WTC11 (cell line): ENCODE results near the gene TNNI3K. TPM values are rescaled to one million over a fixed set of nuclear protein-coding genes. Genes with fewer than 3 reads are reported as not detected.

ENCODE experiments used
- ATAC-seq: fragments of 200-7000 bp; cut with Tn5 transposase; 2 replicates; pipeline ENCODE4 v1.10.0; 2021; ENCODE audit warnings: mild to moderate bottlenecking, moderate library complexity
- CTCF ChIA-PET: fragments of 300-600 bp; sonication (Branson Sonifier 250); formaldehyde crosslinking; loops from one replicate; lab custom pipeline; 2021; ENCODE audit warnings: antibody characterized with exemption; lab: Charles Lee
- POLR2A ChIA-PET: fragments of 350-600 bp; sonication (Branson Sonifier 250); formaldehyde crosslinking; loops from one replicate; lab custom pipeline; 2021; ENCODE audit warnings: antibody characterized with exemption; lab: Charles Lee
- DNase-seq: peaks from one replicate; pipeline ENCODE4 v3.0.0; 2021; ENCODE audit warnings: low spot score
- H3K27ac Mint-ChIP-seq: 2 replicates; pipeline ENCODE4 v1.8.0; 2021; ENCODE audit warnings: mixed read lengths
- H3K27me3 Mint-ChIP-seq: 2 replicates; pipeline ENCODE4 v1.8.0; 2021; ENCODE audit warnings: low read depth, mild to moderate bottlenecking, moderate library complexity, mixed read lengths
- H3K36me3 Mint-ChIP-seq: 2 replicates; pipeline ENCODE4 v1.8.0; 2021; ENCODE audit warnings: mixed read lengths
- H3K4me1 Mint-ChIP-seq: 2 replicates; pipeline ENCODE4 v1.8.0; 2022; ENCODE audit warnings: mixed read lengths
- H3K4me3 Mint-ChIP-seq: 2 replicates; pipeline ENCODE4 v1.8.0; 2021; ENCODE audit warnings: mild to moderate bottlenecking, moderate library complexity, mixed read lengths
- H3K9me3 Mint-ChIP-seq: 2 replicates; pipeline ENCODE4 v1.8.0; 2021; ENCODE audit warnings: mixed read lengths
- ATF2 ChIP-seq: sonication (generic); formaldehyde crosslinking; IDR thresholded peaks from 2 replicates; pipeline ENCODE4 v1.8.1; 2022; ENCODE audit warnings: low read depth, missing genetic modification reagents, borderline replicate concordance
- CREB1 ChIP-seq: sonication (generic); formaldehyde crosslinking; IDR thresholded peaks from 2 replicates; pipeline ENCODE4 v1.8.0; 2023; ENCODE audit warnings: mild to moderate bottlenecking, missing genetic modification reagents
- ERG ChIP-seq: fragments of 250-450 bp; sonication (Bioruptor Pico); IDR thresholded peaks from 2 replicates; pipeline ENCODE4 v1.8.0; 2021; ENCODE audit warnings: mild to moderate bottlenecking
- FOXK1 ChIP-seq: sonication (generic); formaldehyde crosslinking; IDR thresholded peaks from 2 replicates; pipeline ENCODE4 v1.8.0; 2022; ENCODE audit warnings: mild to moderate bottlenecking, moderate library complexity, missing genetic modification reagents
- HMGA2 ChIP-seq: fragments of 250-450 bp; sonication (Bioruptor Pico); IDR thresholded peaks from 2 replicates; pipeline ENCODE4 v1.4.0; 2021; ENCODE audit warnings: mild to moderate bottlenecking, moderate library complexity
- JAZF1 ChIP-seq: fragments of 250-450 bp; sonication (Bioruptor Pico); IDR thresholded peaks from 2 replicates; pipeline ENCODE4 v1.9.0; 2021; ENCODE audit warnings: moderate library complexity, mild to moderate bottlenecking, inconsistent platforms
- MAX ChIP-seq: sonication (generic); formaldehyde crosslinking; IDR thresholded peaks from 2 replicates; pipeline ENCODE4 v1.8.0; 2022; ENCODE audit warnings: mild to moderate bottlenecking, missing genetic modification reagents
- MYBL2 ChIP-seq: sonication (generic); formaldehyde crosslinking; IDR thresholded peaks from 2 replicates; pipeline ENCODE4 v1.8.1; 2023; ENCODE audit warnings: mild to moderate bottlenecking, moderate library complexity, missing genetic modification reagents
- NR2C2 ChIP-seq: sonication (generic); formaldehyde crosslinking; IDR thresholded peaks from 2 replicates; pipeline ENCODE4 v1.8.0; 2022; ENCODE audit warnings: mild to moderate bottlenecking, missing genetic modification reagents
- OVOL2 ChIP-seq: fragments of 250-450 bp; sonication (Bioruptor Pico); IDR thresholded peaks from 2 replicates; pipeline ENCODE4 v1.9.0; 2021; ENCODE audit warnings: mild to moderate bottlenecking, borderline replicate concordance
- RORB ChIP-seq: fragments of 250-450 bp; sonication (Bioruptor Pico); IDR thresholded peaks from 2 replicates; pipeline ENCODE4 v1.9.0; 2021; ENCODE audit warnings: mild to moderate bottlenecking
- SP1 ChIP-seq: sonication (generic); formaldehyde crosslinking; conservative IDR thresholded peaks from 2 replicates; pipeline ENCODE4 v1.8.1; 2022; ENCODE audit warnings: missing genetic modification reagents
- TEAD1 ChIP-seq: sonication (generic); formaldehyde crosslinking; IDR thresholded peaks from 2 replicates; pipeline ENCODE4 v1.8.0; 2022; ENCODE audit warnings: mild to moderate bottlenecking, missing genetic modification reagents
- TP53 ChIP-seq: sonication (generic); formaldehyde crosslinking; IDR thresholded peaks from 2 replicates; pipeline ENCODE4 v1.8.1; 2023; ENCODE audit warnings: mild to moderate bottlenecking, missing genetic modification reagents
- USF1 ChIP-seq: sonication (generic); formaldehyde crosslinking; IDR thresholded peaks from 2 replicates; pipeline ENCODE4 v1.8.0; 2022; ENCODE audit warnings: mild to moderate bottlenecking, missing genetic modification reagents
- ZNF121 ChIP-seq: sonication (generic); formaldehyde crosslinking; IDR thresholded peaks from 2 replicates; pipeline ENCODE4 v1.8.0; 2023; ENCODE audit warnings: missing genetic modification reagents
- ZNF396 ChIP-seq: fragments of 250-450 bp; sonication (Bioruptor Pico); IDR thresholded peaks from 2 replicates; pipeline ENCODE4 v1.8.0; 2021; ENCODE audit warnings: mild to moderate bottlenecking, moderate library complexity, borderline replicate concordance
- ZNF423 ChIP-seq: fragments of 250-450 bp; sonication (Bioruptor Pico); IDR thresholded peaks from 2 replicates; pipeline ENCODE4 v2.1.2; 2022; ENCODE audit warnings: mild to moderate bottlenecking, moderate library complexity
- ZNF671 ChIP-seq: fragments of 250-450 bp; sonication (Bioruptor Pico); IDR thresholded peaks from 2 replicates; pipeline ENCODE4 v1.8.0; 2021; ENCODE audit warnings: mild to moderate bottlenecking
- total RNA-seq: library from RNA; stranded (reverse); gene quantifications from 3 replicates; pipeline ENCODE4 v1.2.3, GENCODE V29; 2021
- TF ChIP-seq, protein P1 (sequence below): sonication (generic); formaldehyde crosslinking; conservative IDR thresholded peaks from 2 replicates; pipeline ENCODE4 v1.8.1; 2023; ENCODE audit warnings: mild to moderate bottlenecking, low read depth, missing genetic modification reagents, moderate library complexity
- TF ChIP-seq, protein P2 (sequence below): sonication (generic); formaldehyde crosslinking; IDR thresholded peaks from 2 replicates; pipeline ENCODE4 v1.8.1; 2022; ENCODE audit warnings: mild to moderate bottlenecking, missing genetic modification reagents, moderate library complexity, borderline replicate concordance
- TF ChIP-seq, protein P3 (sequence below): sonication (generic); formaldehyde crosslinking; IDR thresholded peaks from 2 replicates; pipeline ENCODE4 v1.8.0; 2023; ENCODE audit warnings: mild to moderate bottlenecking, missing genetic modification reagents
- TF ChIP-seq, protein P4 (sequence below): fragments of 200-600 bp; IDR thresholded peaks from 2 replicates; pipeline ENCODE4 v1.8.0; 2022; ENCODE audit warnings: antibody characterized with exemption

Gene TNNI3K
- total RNA-seq, 1 experiment from 2014 or later, result 0.07 TPM

- no peaks in the 10 kb centered on the region for H3K36me3 Mint-ChIP-seq
- H3K27ac Mint-ChIP-seq, result no peak overlapping the region
- TF ChIP-seq, protein P1, sequence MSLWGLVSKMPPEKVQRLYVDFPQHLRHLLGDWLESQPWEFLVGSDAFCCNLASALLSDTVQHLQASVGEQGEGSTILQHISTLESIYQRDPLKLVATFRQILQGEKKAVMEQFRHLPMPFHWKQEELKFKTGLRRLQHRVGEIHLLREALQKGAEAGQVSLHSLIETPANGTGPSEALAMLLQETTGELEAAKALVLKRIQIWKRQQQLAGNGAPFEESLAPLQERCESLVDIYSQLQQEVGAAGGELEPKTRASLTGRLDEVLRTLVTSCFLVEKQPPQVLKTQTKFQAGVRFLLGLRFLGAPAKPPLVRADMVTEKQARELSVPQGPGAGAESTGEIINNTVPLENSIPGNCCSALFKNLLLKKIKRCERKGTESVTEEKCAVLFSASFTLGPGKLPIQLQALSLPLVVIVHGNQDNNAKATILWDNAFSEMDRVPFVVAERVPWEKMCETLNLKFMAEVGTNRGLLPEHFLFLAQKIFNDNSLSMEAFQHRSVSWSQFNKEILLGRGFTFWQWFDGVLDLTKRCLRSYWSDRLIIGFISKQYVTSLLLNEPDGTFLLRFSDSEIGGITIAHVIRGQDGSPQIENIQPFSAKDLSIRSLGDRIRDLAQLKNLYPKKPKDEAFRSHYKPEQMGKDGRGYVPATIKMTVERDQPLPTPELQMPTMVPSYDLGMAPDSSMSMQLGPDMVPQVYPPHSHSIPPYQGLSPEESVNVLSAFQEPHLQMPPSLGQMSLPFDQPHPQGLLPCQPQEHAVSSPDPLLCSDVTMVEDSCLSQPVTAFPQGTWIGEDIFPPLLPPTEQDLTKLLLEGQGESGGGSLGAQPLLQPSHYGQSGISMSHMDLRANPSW, result no peak
- no peak for TF ChIP-seq MAX
- TF ChIP-seq, protein P2, sequence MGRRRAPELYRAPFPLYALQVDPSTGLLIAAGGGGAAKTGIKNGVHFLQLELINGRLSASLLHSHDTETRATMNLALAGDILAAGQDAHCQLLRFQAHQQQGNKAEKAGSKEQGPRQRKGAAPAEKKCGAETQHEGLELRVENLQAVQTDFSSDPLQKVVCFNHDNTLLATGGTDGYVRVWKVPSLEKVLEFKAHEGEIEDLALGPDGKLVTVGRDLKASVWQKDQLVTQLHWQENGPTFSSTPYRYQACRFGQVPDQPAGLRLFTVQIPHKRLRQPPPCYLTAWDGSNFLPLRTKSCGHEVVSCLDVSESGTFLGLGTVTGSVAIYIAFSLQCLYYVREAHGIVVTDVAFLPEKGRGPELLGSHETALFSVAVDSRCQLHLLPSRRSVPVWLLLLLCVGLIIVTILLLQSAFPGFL (CRISPR knock-in tag), result no peak
- CTCF ChIA-PET, result no interaction called here
- H3K4me3 Mint-ChIP-seq, result no peak overlapping the region
- H3K4me1 Mint-ChIP-seq, result no peaks in the 10 kb centered on the region
- POLR2A ChIA-PET, result no interaction called here
- no peak for ATAC-seq
- peaks cover 4% of the 10 kb centered on the region; the same call in 1 of the 2 replicates for H3K9me3 Mint-ChIP-seq
- H3K27me3 Mint-ChIP-seq, result no peaks in the 10 kb centered on the region
- no peak for DNase-seq
Measured at GRCh38 chr1:74333244-74333643, 98.1 kb downstream of the TNNI3K start.

- no peak for ATAC-seq
Measured at GRCh38 chr1:74334147-74334546, 99.0 kb downstream of the TNNI3K start.

DNA sequence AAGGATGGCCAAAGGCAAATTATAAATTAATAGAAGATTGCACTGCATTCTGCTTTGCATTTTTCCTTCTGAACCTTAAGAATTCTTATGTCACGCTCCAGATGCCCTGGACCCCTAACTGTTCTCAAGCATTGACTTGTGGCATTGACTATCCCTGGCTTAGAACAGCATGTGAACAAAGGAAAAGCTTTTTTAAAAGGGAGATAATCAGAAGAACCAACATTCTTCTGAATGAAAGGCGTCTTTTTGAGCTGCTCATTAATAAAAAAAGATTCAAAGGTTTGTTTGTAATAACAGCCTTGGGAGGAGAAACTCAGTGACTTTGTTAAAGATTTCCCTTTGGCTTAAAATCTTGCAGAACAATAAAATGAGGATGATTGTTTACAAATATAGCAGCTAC, 105.5 kb downstream of the TNNI3K start:
- H3K27me3 Mint-ChIP-seq, result no peaks in the 10 kb centered on the region
- H3K9me3 Mint-ChIP-seq, result peaks cover 4% of the 10 kb centered on the region; the same call in 1 of the 2 replicates
- CTCF ChIA-PET, result no interaction called here
- H3K27ac Mint-ChIP-seq, result no peak overlapping the region
- no peak for ATAC-seq
- no peaks in the 10 kb centered on the region for H3K36me3 Mint-ChIP-seq
- H3K4me1 Mint-ChIP-seq, result no peaks in the 10 kb centered on the region
- DNase-seq, result no peak
- no peak overlapping the region for H3K4me3 Mint-ChIP-seq
- POLR2A ChIA-PET, result no interaction called here
- TF ChIP-seq ATF2 (CRISPR knock-in tag) (no peak), MYBL2 (CRISPR knock-in tag) (no peak), USF1 (CRISPR knock-in tag) (no peak), RORB (CRISPR knock-in tag) (no peak), NR2C2 (no peak), ZNF423 (no peak), SP1 (CRISPR knock-in tag) (no peak), TEAD1 (CRISPR knock-in tag) (no peak), ERG (CRISPR knock-in tag) (no peak), CREB1 (CRISPR knock-in tag) (no peak), ZNF671 (CRISPR knock-in tag) (no peak), JAZF1 (CRISPR knock-in tag) (no peak), OVOL2 (CRISPR knock-in tag) (no peak), HMGA2 (CRISPR knock-in tag) (no peak), FOXK1 (no peak)
- TF ChIP-seq, protein P3, sequence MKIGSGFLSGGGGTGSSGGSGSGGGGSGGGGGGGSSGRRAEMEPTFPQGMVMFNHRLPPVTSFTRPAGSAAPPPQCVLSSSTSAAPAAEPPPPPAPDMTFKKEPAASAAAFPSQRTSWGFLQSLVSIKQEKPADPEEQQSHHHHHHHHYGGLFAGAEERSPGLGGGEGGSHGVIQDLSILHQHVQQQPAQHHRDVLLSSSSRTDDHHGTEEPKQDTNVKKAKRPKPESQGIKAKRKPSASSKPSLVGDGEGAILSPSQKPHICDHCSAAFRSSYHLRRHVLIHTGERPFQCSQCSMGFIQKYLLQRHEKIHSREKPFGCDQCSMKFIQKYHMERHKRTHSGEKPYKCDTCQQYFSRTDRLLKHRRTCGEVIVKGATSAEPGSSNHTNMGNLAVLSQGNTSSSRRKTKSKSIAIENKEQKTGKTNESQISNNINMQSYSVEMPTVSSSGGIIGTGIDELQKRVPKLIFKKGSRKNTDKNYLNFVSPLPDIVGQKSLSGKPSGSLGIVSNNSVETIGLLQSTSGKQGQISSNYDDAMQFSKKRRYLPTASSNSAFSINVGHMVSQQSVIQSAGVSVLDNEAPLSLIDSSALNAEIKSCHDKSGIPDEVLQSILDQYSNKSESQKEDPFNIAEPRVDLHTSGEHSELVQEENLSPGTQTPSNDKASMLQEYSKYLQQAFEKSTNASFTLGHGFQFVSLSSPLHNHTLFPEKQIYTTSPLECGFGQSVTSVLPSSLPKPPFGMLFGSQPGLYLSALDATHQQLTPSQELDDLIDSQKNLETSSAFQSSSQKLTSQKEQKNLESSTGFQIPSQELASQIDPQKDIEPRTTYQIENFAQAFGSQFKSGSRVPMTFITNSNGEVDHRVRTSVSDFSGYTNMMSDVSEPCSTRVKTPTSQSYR (CRISPR knock-in tag), result no peak
- TF ChIP-seq, protein P4, sequence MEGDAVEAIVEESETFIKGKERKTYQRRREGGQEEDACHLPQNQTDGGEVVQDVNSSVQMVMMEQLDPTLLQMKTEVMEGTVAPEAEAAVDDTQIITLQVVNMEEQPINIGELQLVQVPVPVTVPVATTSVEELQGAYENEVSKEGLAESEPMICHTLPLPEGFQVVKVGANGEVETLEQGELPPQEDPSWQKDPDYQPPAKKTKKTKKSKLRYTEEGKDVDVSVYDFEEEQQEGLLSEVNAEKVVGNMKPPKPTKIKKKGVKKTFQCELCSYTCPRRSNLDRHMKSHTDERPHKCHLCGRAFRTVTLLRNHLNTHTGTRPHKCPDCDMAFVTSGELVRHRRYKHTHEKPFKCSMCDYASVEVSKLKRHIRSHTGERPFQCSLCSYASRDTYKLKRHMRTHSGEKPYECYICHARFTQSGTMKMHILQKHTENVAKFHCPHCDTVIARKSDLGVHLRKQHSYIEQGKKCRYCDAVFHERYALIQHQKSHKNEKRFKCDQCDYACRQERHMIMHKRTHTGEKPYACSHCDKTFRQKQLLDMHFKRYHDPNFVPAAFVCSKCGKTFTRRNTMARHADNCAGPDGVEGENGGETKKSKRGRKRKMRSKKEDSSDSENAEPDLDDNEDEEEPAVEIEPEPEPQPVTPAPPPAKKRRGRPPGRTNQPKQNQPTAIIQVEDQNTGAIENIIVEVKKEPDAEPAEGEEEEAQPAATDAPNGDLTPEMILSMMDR, result no peak

More at GRCh38 chr1:74334147-74334546, 99.0 kb downstream of the TNNI3K start:
- TF ChIP-seq ZNF396, result no peak
- no peak for TF ChIP-seq ZNF121
- no peak for TF ChIP-seq TP53 (CRISPR knock-in tag)
- H3K9me3 Mint-ChIP-seq, result peaks cover 4% of the 10 kb centered on the region; the same call in 1 of the 2 replicates
- no peaks in the 10 kb centered on the region for H3K4me1 Mint-ChIP-seq
- no peak for DNase-seq
- no peak overlapping the region for H3K4me3 Mint-ChIP-seq
- no peaks in the 10 kb centered on the region for H3K36me3 Mint-ChIP-seq
- ChIA-PET POLR2A (no interaction called here), CTCF (no interaction called here)
- no peak overlapping the region for H3K27ac Mint-ChIP-seq
- no peaks in the 10 kb centered on the region for H3K27me3 Mint-ChIP-seq
